ENCODE data around the gene NOTCH2.

The NOTCH2 gene

GRCh38 chr1:119964673-119965363 lies 104.6 kb downstream of the NOTCH2 start:
- WGBS, 2 donors (ENCODE audit: extremely low coverage in 2 of 2, insufficient read length in 2 of 2, insufficient replicate concordance in 1 of 2): no CpG with 5 or more reads among the region's 1 CpG

DNA sequence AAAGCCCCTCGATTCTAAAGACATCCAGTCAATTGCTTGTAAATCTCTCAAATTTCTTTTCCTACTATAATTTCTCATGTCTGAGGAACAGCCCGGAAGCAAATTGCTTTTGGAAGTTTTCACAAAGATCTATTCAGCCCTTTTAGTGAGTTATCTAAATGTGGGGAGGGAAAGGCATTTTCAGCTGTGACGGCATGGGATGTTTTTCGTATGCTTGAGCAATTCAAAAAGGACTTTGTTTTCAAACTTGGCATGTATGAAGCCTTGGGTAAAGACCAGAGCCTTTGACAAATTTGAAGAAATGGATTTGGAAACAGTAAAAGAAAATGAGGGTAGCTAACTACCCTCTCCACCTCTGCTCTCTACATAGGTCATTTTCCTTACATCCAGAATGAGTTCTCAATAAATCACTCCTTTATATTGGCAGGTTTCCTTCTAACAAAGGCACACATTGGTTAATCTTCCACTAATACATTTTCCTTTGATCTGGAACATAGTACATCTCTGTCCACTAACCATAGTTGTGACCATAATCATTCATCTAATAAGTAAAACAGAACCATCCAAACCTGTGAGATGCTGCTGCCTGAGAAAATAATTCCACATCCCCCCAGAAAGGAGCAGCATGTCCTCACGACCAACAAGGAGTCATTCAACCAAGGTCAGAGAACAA lies 107.0 kb downstream of the NOTCH2 start:
- Histone ChIP-seq H3K36me3 (replicated peaks in 1 of 2; ENCODE audit: control insufficient read depth in 2 of 2, insufficient read depth in 2 of 2, low read length in 2 of 2) (peaks cover 19 to 61% of the 10 kb centered on the region in 2 donors), H3K4me1 (ENCODE audit: control insufficient read depth in 2 of 2, insufficient read depth in 1 of 2, low read depth in 1 of 2, low read length in 2 of 2) (peaks cover 3 to 5% of the 10 kb centered on the region in 2 donors), H2AK5ac (ENCODE audit: low read depth, low read length) (no peak overlapping the region), H3K14ac (ENCODE audit: low read length) (no peak overlapping the region), H4K91ac (ENCODE audit: low read depth, low read length, poor library complexity) (no peak overlapping the region), H3K4me2 (ENCODE audit: insufficient read depth, low read length, poor library complexity, severe bottlenecking) (no peak overlapping the region), H3K9ac (ENCODE audit: low read depth, low read length, poor library complexity) (no peak overlapping the region), H2BK15ac (ENCODE audit: low read length) (no peak overlapping the region), H3K4me3 (ENCODE audit: low read length in 2 of 2) (no peak overlapping the region), H3K27ac (replicated peaks; ENCODE audit: low read length) (no peak overlapping the region), H2BK120ac (ENCODE audit: low read depth, low read length) (no peak overlapping the region), H3K23ac (ENCODE audit: low read depth, low read length, poor library complexity) (no peak overlapping the region), H2AFZ (ENCODE audit: low read length) (no peak overlapping the region), H3K9me3 (replicated peaks in 1 of 2; ENCODE audit: control insufficient read depth in 2 of 2, insufficient read depth in 1 of 2, low read depth in 1 of 2, low read length in 2 of 2) (no peaks in the 10 kb centered on the region), H3K27me3 (ENCODE audit: control insufficient read depth in 3 of 3, insufficient read depth in 3 of 3, low read depth in 1 of 3, low read length in 3 of 3) (no peaks in the 10 kb centered on the region), H3K79me1 (ENCODE audit: low read depth, low read length) (no peaks in the 10 kb centered on the region), H3K18ac (ENCODE audit: low read length) (no peak overlapping the region), H2BK5ac (ENCODE audit: low read length) (no peak overlapping the region), H2BK12ac (ENCODE audit: low read length) (no peak overlapping the region), H4K8ac (ENCODE audit: low read depth, low read length) (no peak overlapping the region), H3K4ac (ENCODE audit: low read length) (no peak overlapping the region)
- no peak for DNase-seq (ENCODE audit: low spot score)
- no CpG with 5 or more reads among the region's 5 CpGs for WGBS, 2 donors (ENCODE audit: extremely low coverage in 2 of 2, insufficient read length in 2 of 2, insufficient replicate concordance in 1 of 2)

More at GRCh38 chr1:119964673-119965363, 104.6 kb downstream of the NOTCH2 start:
- H4K8ac ChIP-seq (ENCODE audit: low read depth, low read length): no peak overlapping the region
- no peak overlapping the region for H3K14ac ChIP-seq (ENCODE audit: low read length)
- no peak overlapping the region for H4K91ac ChIP-seq (ENCODE audit: low read depth, low read length, poor library complexity)
- H3K4me2 ChIP-seq (ENCODE audit: insufficient read depth, low read length, poor library complexity, severe bottlenecking): no peak overlapping the region
- no peak overlapping the region for H3K9ac ChIP-seq (ENCODE audit: low read depth, low read length, poor library complexity)
- no peak overlapping the region for H2BK15ac ChIP-seq (ENCODE audit: low read length)
- no peak overlapping the region for H3K4ac ChIP-seq (ENCODE audit: low read length)
- H2BK5ac ChIP-seq (ENCODE audit: low read length): no peak overlapping the region
- H3K27me3 ChIP-seq (ENCODE audit: control insufficient read depth in 3 of 3, insufficient read depth in 3 of 3, low read depth in 1 of 3, low read length in 3 of 3): no peaks in the 10 kb centered on the region
- no peak overlapping the region for H3K23ac ChIP-seq (ENCODE audit: low read depth, low read length, poor library complexity)
- no peak overlapping the region for H2AFZ ChIP-seq (ENCODE audit: low read length)
- H3K36me3 ChIP-seq (replicated peaks in 1 of 2; ENCODE audit: control insufficient read depth in 2 of 2, insufficient read depth in 2 of 2, low read length in 2 of 2): peaks cover 25 to 69% of the 10 kb centered on the region in 2 donors
- peaks cover 3 to 5% of the 10 kb centered on the region in 2 donors for H3K4me1 ChIP-seq (ENCODE audit: control insufficient read depth in 2 of 2, insufficient read depth in 1 of 2, low read depth in 1 of 2, low read length in 2 of 2)
- H2BK120ac ChIP-seq (ENCODE audit: low read depth, low read length): no peak overlapping the region
- no peak overlapping the region for H2AK5ac ChIP-seq (ENCODE audit: low read depth, low read length)
- no peaks in the 10 kb centered on the region for H3K79me1 ChIP-seq (ENCODE audit: low read depth, low read length)
- no peak overlapping the region for H3K27ac ChIP-seq (replicated peaks; ENCODE audit: low read length)
- no peak overlapping the region for H3K4me3 ChIP-seq (ENCODE audit: low read length in 2 of 2)
- no peak overlapping the region for H3K18ac ChIP-seq (ENCODE audit: low read length)
- peaks cover 0 to 3% of the 10 kb centered on the region in 2 donors for H3K9me3 ChIP-seq (replicated peaks in 1 of 2; ENCODE audit: control insufficient read depth in 2 of 2, insufficient read depth in 1 of 2, low read depth in 1 of 2, low read length in 2 of 2)
- DNase-seq (ENCODE audit: low spot score): no peak
- no peak overlapping the region for H2BK12ac ChIP-seq (ENCODE audit: low read length)

- Histone ChIP-seq H3K27ac (replicated peaks; ENCODE audit: low read length) (no peak overlapping the region), H2BK12ac (ENCODE audit: low read length) (no peak overlapping the region), H3K18ac (ENCODE audit: low read length) (no peak overlapping the region), H3K4me2 (ENCODE audit: insufficient read depth, low read length, poor library complexity, severe bottlenecking) (no peak overlapping the region), H2BK120ac (ENCODE audit: low read depth, low read length) (no peak overlapping the region), H2BK5ac (ENCODE audit: low read length) (no peak overlapping the region), H2AK5ac (ENCODE audit: low read depth, low read length) (no peak overlapping the region), H3K9ac (ENCODE audit: low read depth, low read length, poor library complexity) (no peak overlapping the region), H3K4ac (ENCODE audit: low read length) (no peak overlapping the region), H3K14ac (ENCODE audit: low read length) (no peak overlapping the region), H3K79me1 (ENCODE audit: low read depth, low read length) (no peaks in the 10 kb centered on the region), H2BK15ac (ENCODE audit: low read length) (no peak overlapping the region), H3K9me3 (replicated peaks in 1 of 2; ENCODE audit: control insufficient read depth in 2 of 2, insufficient read depth in 1 of 2, low read depth in 1 of 2, low read length in 2 of 2) (no peaks in the 10 kb centered on the region), H3K4me3 (ENCODE audit: low read length in 2 of 2) (no peak overlapping the region), H3K36me3 (replicated peaks in 1 of 2; ENCODE audit: control insufficient read depth in 2 of 2, insufficient read depth in 2 of 2, low read length in 2 of 2) (peaks cover 7 to 44% of the 10 kb centered on the region in 2 donors), H3K4me1 (ENCODE audit: control insufficient read depth in 2 of 2, insufficient read depth in 1 of 2, low read depth in 1 of 2, low read length in 2 of 2) (peaks cover 3 to 5% of the 10 kb centered on the region in 2 donors), H2AFZ (ENCODE audit: low read length) (no peak overlapping the region), H4K8ac (ENCODE audit: low read depth, low read length) (no peak overlapping the region), H3K27me3 (ENCODE audit: control insufficient read depth in 3 of 3, insufficient read depth in 3 of 3, low read depth in 1 of 3, low read length in 3 of 3) (no peaks in the 10 kb centered on the region), H4K91ac (ENCODE audit: low read depth, low read length, poor library complexity) (no peak overlapping the region), H3K23ac (ENCODE audit: low read depth, low read length, poor library complexity) (no peak overlapping the region)
- no CpG with 5 or more reads among the region's 4 CpGs for WGBS, 2 donors (ENCODE audit: extremely low coverage in 2 of 2, insufficient read length in 2 of 2, insufficient replicate concordance in 1 of 2)
- no peak for DNase-seq (ENCODE audit: low spot score)
Measured at GRCh38 chr1:119960501-119960900, 109.0 kb downstream of the NOTCH2 start.
